HEK293 (cell line): ENCODE measurements around the gene ADRA1B.

Experiments
- CTCF ChIP-seq: fragments of 450-650 bp; formaldehyde crosslinking; IDR thresholded peaks from 2 replicates; pipeline ENCODE4 v1.5.1; 2016; ENCODE audit warnings: missing biosample characterization, missing genetic modification characterization
- PRDM10 ChIP-seq: fragments of 450-650 bp; formaldehyde crosslinking; IDR thresholded peaks from 2 replicates; pipeline ENCODE4 v1.5.1; 2016; ENCODE audit warnings: missing biosample characterization, missing genetic modification characterization
- ZNF175 ChIP-seq: fragments of 450-650 bp; formaldehyde crosslinking; IDR thresholded peaks from 2 replicates; pipeline ENCODE4 v1.5.1; 2016; ENCODE audit warnings: missing biosample characterization, missing genetic modification characterization
- ZNF24 ChIP-seq: fragments of 450-650 bp; formaldehyde crosslinking; IDR thresholded peaks from 2 replicates; pipeline ENCODE4 v1.5.1; 2016; ENCODE audit warnings: missing biosample characterization, missing genetic modification characterization
- ZNF398 ChIP-seq: fragments of 450-650 bp; formaldehyde crosslinking; IDR thresholded peaks from 2 replicates; pipeline ENCODE4 v1.5.1; 2017; ENCODE audit warnings: missing biosample characterization, missing genetic modification characterization

- TF ChIP-seq PRDM10 (tag by site-specific recombination) (no peak), ZNF398 (tag by site-specific recombination) (no peak), ZNF175 (tag by site-specific recombination) (no peak), CTCF (tag by site-specific recombination) (no peak), ZNF24 (no peak)
Observed at GRCh38 chr5:159955056-159955624, 38.9 kb downstream of the ADRA1B start.
